K562 (cell line): Measurements from ENCODE around the gene FILIP1L. TPM values are rescaled to one million over a fixed set of nuclear protein-coding genes. Genes with fewer than 3 reads are reported as not detected.

Source experiments
- ATAC-seq: fragments of 200-7000 bp; cut with Tn5 transposase; 3 replicates; pipeline ENCODE4 v1.9.1; 2020; ENCODE audit warnings: moderate library complexity
- BruUV-seq: library from RNA; stranded (reverse); fragments of 400-500 nt; replicated peaks from 2 replicates; lab custom pipeline; 2021; lab: Mats Ljungman, UMichigan
- CTCF ChIA-PET: fragments of 300-600 bp; formaldehyde crosslinking; extraction: SDS; loops from one replicate; lab custom pipeline; 2021; ENCODE audit warnings: low intra/inter-chr PET ratio; lab: Yijun Ruan, JAX
- POLR2A ChIA-PET: fragments of 300-600, 350-650 bp; sonication (Branson Sonifier 250); formaldehyde crosslinking; extraction: SDS; loops from one replicate; lab custom pipeline; 2021; ENCODE audit warnings: antibody characterized with exemption, inconsistent platforms; lab: Yijun Ruan, JAX
- DNase-seq, 4 experiments: peaks; one replicate each; pipeline versions ENCODE4 v3.0.0 to v3.0.0-alpha.2; 2011 to 2018; ENCODE audit warnings: low spot score in 3 of 4, mixed read lengths in 3 of 4; ENCODE audit errors: extremely low read depth in 1 of 4
- FAIRE-seq: peaks from 2 replicates; lab custom pipeline; 2011; peaks lifted over from hg19 to GRCh38; lab: Jason Lieb, UNC
- H2AFZ ChIP-seq: 2 replicates; pipeline ENCODE4 v1.6.0; 2011; ENCODE audit warnings: low read depth, low read length, control low read depth, inconsistent platforms
- H3K27ac ChIP-seq: fragments of 200-600 bp; 3 replicates; pipeline ENCODE4 v1.8.0; 2011; ENCODE audit warnings: low read depth, mild to moderate bottlenecking, control low read depth, inconsistent platforms, low read length, moderate library complexity, mixed read lengths; ENCODE audit errors: extremely low read depth
- H3K27me3 ChIP-seq, 2 experiments: fragments of 300-600 bp in 1 of 2; 2 replicates in 1 of 2; 3 replicates in 1 of 2; pipeline versions ENCODE4 v1.6.0 to v1.8.0; 2011; ENCODE audit warnings: inconsistent platforms in 2 of 2, low read length in 2 of 2, mild to moderate bottlenecking in 1 of 2, mixed read lengths in 1 of 2, moderate library complexity in 1 of 2; ENCODE audit not compliant: control insufficient read depth in 2 of 2, insufficient read depth in 2 of 2
- H3K36me3 ChIP-seq: fragments of 300-600 bp; 3 replicates; pipeline ENCODE4 v1.8.0; 2011; ENCODE audit warnings: mild to moderate bottlenecking, low read length, inconsistent platforms; ENCODE audit not compliant: control insufficient read depth, insufficient read depth
- H3K4me1 ChIP-seq, 2 experiments: fragments of 200-600 bp in 1 of 2; replicated peaks in 1 of 2; 2 replicates in 1 of 2; 3 replicates in 1 of 2; pipeline versions ENCODE4 v1.5.1 to v1.8.0; 2011; ENCODE audit warnings: inconsistent platforms in 2 of 2, low read length in 2 of 2, mild to moderate bottlenecking in 1 of 2, mixed read lengths in 1 of 2, moderate library complexity in 1 of 2; ENCODE audit not compliant: control insufficient read depth in 2 of 2, insufficient read depth in 2 of 2
- H3K4me2 ChIP-seq: 2 replicates; pipeline ENCODE4 v1.6.1; 2011; ENCODE audit warnings: low read length, control low read depth, inconsistent platforms, mixed read lengths; ENCODE audit not compliant: insufficient read depth
- H3K4me3 ChIP-seq: fragments of 200-600 bp; sonication (generic), shearing (Covaris generic); 2 replicates; pipeline ENCODE4 v1.5.1; 2016; ENCODE audit warnings: control low read depth, inconsistent platforms
- H3K79me2 ChIP-seq: fragments of 200-600 bp; 3 replicates; pipeline ENCODE4 v1.8.0; 2011; ENCODE audit warnings: low read length, inconsistent platforms; ENCODE audit not compliant: control insufficient read depth, insufficient read depth
- H3K9ac ChIP-seq, 2 experiments: 2 replicates each; pipeline versions ENCODE4 v1.6.0 to v1.6.1; 2011; ENCODE audit warnings: low read depth in 2 of 2, low read length in 2 of 2, control low read depth in 1 of 2, inconsistent platforms in 1 of 2, mild to moderate bottlenecking in 1 of 2, mixed read lengths in 1 of 2; ENCODE audit not compliant: insufficient read depth in 1 of 2
- H3K9me1 ChIP-seq: one replicate; pipeline ENCODE4 v1.6.0; 2011; ENCODE audit warnings: inconsistent platforms, mild to moderate bottlenecking, low read length, moderate library complexity; ENCODE audit not compliant: control insufficient read depth, insufficient read depth
- H3K9me3 ChIP-seq: replicated peaks from 2 replicates; pipeline ENCODE4 v1.5.1; 2011; ENCODE audit warnings: low read depth, low read length, inconsistent platforms; ENCODE audit not compliant: control insufficient read depth, insufficient read depth
- H4K20me1 ChIP-seq: replicated peaks from 2 replicates; pipeline ENCODE4 v1.6.1; 2011; ENCODE audit warnings: low read length, inconsistent platforms, mixed read lengths; ENCODE audit not compliant: control insufficient read depth, insufficient read depth
- BRF1 ChIP-seq: IDR thresholded peaks from 3 replicates; pipeline ENCODE4 v1.6.1; 2011; ENCODE audit warnings: borderline replicate concordance, mild to moderate bottlenecking; ENCODE audit not compliant: insufficient read length; ENCODE audit errors: extremely low read depth
- CBFA2T2 ChIP-seq: fragments of 450-650 bp; conservative IDR thresholded peaks from 2 replicates; pipeline ENCODE4 v1.6.1; 2017; ENCODE audit warnings: mild to moderate bottlenecking
- ZBTB11 ChIP-seq, 3 experiments: fragments of 200-800 bp in 1 of 3; fragments of 250-450 bp in 1 of 3; fragments of 450-650 bp in 1 of 3; sonication (Bioruptor Pico) in 1 of 3; sonication (Bioruptor generic) in 1 of 3; formaldehyde crosslinking in 1 of 3; IDR thresholded peaks; 2 replicates each; pipeline versions ENCODE4 v1.6.1 to v1.8.0; 2016 to 2022; ENCODE audit warnings: mild to moderate bottlenecking in 2 of 3, missing genetic modification characterization in 2 of 3, missing compliant biosample characterization in 1 of 3, moderate library complexity in 1 of 3
- ZNF274 ChIP-seq: IDR thresholded peaks from 2 replicates; pipeline ENCODE4 v1.6.1; 2011; ENCODE audit warnings: low read depth, mild to moderate bottlenecking, low read length, moderate library complexity, borderline replicate concordance
- ZNF407 ChIP-seq: fragments of 450-650 bp; IDR thresholded peaks from 2 replicates; pipeline ENCODE4 v1.6.1; 2016; ENCODE audit warnings: low read depth
- WGBS: fragments of 100-300 bp; shearing (Covaris generic); methylation state at CpG from one replicate; pipeline ENCODE4 v1.1.6; 2016; ENCODE audit warnings: low coverage, mixed read lengths; ENCODE audit not compliant: insufficient coverage; ENCODE audit errors: missing lambda C conversion rate; 5-methylcytosine and 5-hydroxymethylcytosine counted together
- in situ Hi-C: fragments of 300-500 bp; cut with MboI; formaldehyde crosslinking; loops from 4 replicates; pipeline ENCODE4 v1.15.0; 2018; ENCODE audit warnings: inconsistent platforms, mixed read lengths
- intact Hi-C: fragments of 100-400 bp; cut with micrococcal nuclease; formaldehyde crosslinking; loops from 2 replicates; pipeline ENCODE4 v1.14.2; 2022
- polyA plus RNA-seq, 8 experiments: library from polyadenylated mRNA; depleted of rRNA in 4 of 8; stranded (reverse) in 5 of 8; unstranded in 3 of 8; fragments of >200 nt; fragmentation: Nextera tagmentation in 2 of 8; fragmentation: Illumina TruSeq in 1 of 8; extraction: Ambion mirVana in 2 of 8; extraction: Trizol in 1 of 8; gene quantifications; 2 replicates each; pipeline versions ENCODE4 v1.2.1 to v1.2.3, GENCODE V29; 2011 to 2014; ENCODE audit warnings: inconsistent platforms in 1 of 8, missing spikeins in 1 of 8
- total RNA-seq, 7 experiments: library from RNA; depleted of rRNA in 6 of 7; stranded (reverse); fragments of >200 nt in 6 of 7; fragmentation: Illumina TruSeq in 2 of 7; extraction: Trizol in 2 of 7; gene quantifications; 2 replicates each; pipeline versions ENCODE4 v1.2.1 to v1.2.3, GENCODE V29; 2011 to 2021; ENCODE audit warnings: low replicate concordance in 1 of 7

FILIP1L gene
- total and polyA plus RNA-seq, 9 of the 15 experiments (the other 6 are each of a cell fraction or from before 2014, with no cell fraction given) = 0.50 to 2.1 (median 1.1) TPM

GRCh38 chr3:100083209-100083608, 31.1 kb downstream of the FILIP1L start (continued):
- TF ChIP-seq ZNF407 = no peak

- Histone ChIP-seq H3K4me1 (peaks cover 3 to 39% of the 10 kb centered on the region in 2 experiments; a peak in 4 of 5 replicates), H3K9ac (peak overlapping the region in 1 of 2 experiments; percentile 51; a peak in 2 of 4 replicates), H3K4me2 (0 out of 2 replicates have a peak overlapping the region, but pooled peaks have one; percentile 21), H3K27me3 (no peaks in the 10 kb centered on the region), H3K36me3 (no peaks in the 10 kb centered on the region), H4K20me1 (no peaks in the 10 kb centered on the region), H3K79me2 (peaks cover 6% of the 10 kb centered on the region; the same call in 1 of the 3 replicates), H2AFZ (no peak overlapping the region), H3K4me3 (no peak overlapping the region), H3K27ac (peak overlapping the region; percentile 65), H3K9me1 (no peaks in the 10 kb centered on the region), H3K9me3 (no peaks in the 10 kb centered on the region)
- ChIA-PET CTCF (no interaction called here), POLR2A (no interaction called here)
- WGBS = 0% methylated on average over 1 of the region's 1 CpG
- FAIRE-seq = peak; percentile 46
- peak; percentile 23 for ATAC-seq
- intact Hi-C loops = no loop called here
- in situ Hi-C loops = no loop called here
- no peak for DNase-seq
- TF ChIP-seq CBFA2T2 = no peak
- no peak for TF ChIP-seq BRF1
- TF ChIP-seq ZNF274 = no peak
- TF ChIP-seq ZBTB11 (CRISPR knock-in tag; IDR thresholded peaks at IDR 0.05) = 0 out of 6 replicates have a peak, but pooled peaks of 1 of the 3 experiments have one; percentile 12
- BruUV-seq = no TSS peak
Observed at GRCh38 chr3:100082714-100083113, 31.6 kb downstream of the FILIP1L start.
